HFFc6 (cell line): ENCODE results near the gene PTPRD. TPM values are rescaled to one million over a fixed set of nuclear protein-coding genes. Genes with fewer than 3 reads are reported as not detected.

Source experiments
- DNase-seq: peaks from one replicate; pipeline ENCODE4 v3.0.0-alpha.2; 2018
- H3K27ac Mint-ChIP-seq: 2 replicates; pipeline ENCODE4 v1.8.0; 2020; ENCODE audit warnings: mild to moderate bottlenecking, mixed read lengths
- H3K27me3 Mint-ChIP-seq: 2 replicates; pipeline ENCODE4 v1.8.0; 2021; ENCODE audit warnings: mild to moderate bottlenecking, moderate library complexity, mixed read lengths; ENCODE audit not compliant: insufficient read depth
- H3K36me3 Mint-ChIP-seq: 2 replicates; pipeline ENCODE4 v1.8.0; 2021; ENCODE audit warnings: low read depth, mixed read lengths
- H3K4me1 Mint-ChIP-seq: 2 replicates; pipeline ENCODE4 v1.8.0; 2020; ENCODE audit warnings: low read depth, mixed read lengths
- H3K4me3 Mint-ChIP-seq: 2 replicates; pipeline ENCODE4 v1.8.0; 2020; ENCODE audit warnings: mild to moderate bottlenecking, moderate library complexity, mixed read lengths
- H3K9me3 Mint-ChIP-seq: 2 replicates; pipeline ENCODE4 v1.8.0; 2020; ENCODE audit warnings: mild to moderate bottlenecking, mixed read lengths
- total RNA-seq, 6 experiments: library from RNA; stranded (reverse); fragmentation: NEBNext Ultra II Directional; extraction: Animal tissue kit (Norgen Biotek cat#: 25700); gene quantifications; 2 replicates in 1 of 6; 3 replicates in 5 of 6; pipeline ENCODE4 v1.2.3, GENCODE V29; 2021
- TF ChIP-seq, protein P1 (sequence below): fragments of 200-600 bp; sonication (generic); IDR thresholded peaks from 2 replicates; pipeline ENCODE4 v1.5.0; 2021; ENCODE audit warnings: antibody characterized with exemption, mild to moderate bottlenecking

The PTPRD gene
- total RNA-seq, 6 experiments from 2014 or later, result not detected

GRCh38 chr9:8338767-8339510, 2273.9 kb downstream of the PTPRD start:
- no peaks in the 10 kb centered on the region for H3K27me3 Mint-ChIP-seq
- H3K9me3 Mint-ChIP-seq, result peaks cover 44% of the 10 kb centered on the region
- no peak overlapping the region for H3K4me3 Mint-ChIP-seq
- no peaks in the 10 kb centered on the region for H3K4me1 Mint-ChIP-seq
- TF ChIP-seq, protein P1, sequence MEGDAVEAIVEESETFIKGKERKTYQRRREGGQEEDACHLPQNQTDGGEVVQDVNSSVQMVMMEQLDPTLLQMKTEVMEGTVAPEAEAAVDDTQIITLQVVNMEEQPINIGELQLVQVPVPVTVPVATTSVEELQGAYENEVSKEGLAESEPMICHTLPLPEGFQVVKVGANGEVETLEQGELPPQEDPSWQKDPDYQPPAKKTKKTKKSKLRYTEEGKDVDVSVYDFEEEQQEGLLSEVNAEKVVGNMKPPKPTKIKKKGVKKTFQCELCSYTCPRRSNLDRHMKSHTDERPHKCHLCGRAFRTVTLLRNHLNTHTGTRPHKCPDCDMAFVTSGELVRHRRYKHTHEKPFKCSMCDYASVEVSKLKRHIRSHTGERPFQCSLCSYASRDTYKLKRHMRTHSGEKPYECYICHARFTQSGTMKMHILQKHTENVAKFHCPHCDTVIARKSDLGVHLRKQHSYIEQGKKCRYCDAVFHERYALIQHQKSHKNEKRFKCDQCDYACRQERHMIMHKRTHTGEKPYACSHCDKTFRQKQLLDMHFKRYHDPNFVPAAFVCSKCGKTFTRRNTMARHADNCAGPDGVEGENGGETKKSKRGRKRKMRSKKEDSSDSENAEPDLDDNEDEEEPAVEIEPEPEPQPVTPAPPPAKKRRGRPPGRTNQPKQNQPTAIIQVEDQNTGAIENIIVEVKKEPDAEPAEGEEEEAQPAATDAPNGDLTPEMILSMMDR, result no peak
- DNase-seq, result no peak
- H3K36me3 Mint-ChIP-seq, result no peaks in the 10 kb centered on the region
- no peak overlapping the region for H3K27ac Mint-ChIP-seq

GRCh38 chr9:8337834-8338766, 2274.7 kb downstream of the PTPRD start:
- Mint-ChIP-seq H3K4me3 (no peak overlapping the region), H3K4me1 (no peaks in the 10 kb centered on the region), H3K27me3 (no peaks in the 10 kb centered on the region), H3K9me3 (peaks cover 50% of the 10 kb centered on the region), H3K27ac (no peak overlapping the region), H3K36me3 (no peaks in the 10 kb centered on the region)
- TF ChIP-seq, protein P1, result no peak
- no peak for DNase-seq

GRCh38 chr9:8332871-8333270, 2279.9 kb downstream of the PTPRD start:
- no peak overlapping the region for H3K4me3 Mint-ChIP-seq
- TF ChIP-seq, protein P1, result no peak
- no peaks in the 10 kb centered on the region for H3K36me3 Mint-ChIP-seq
- H3K27me3 Mint-ChIP-seq, result no peaks in the 10 kb centered on the region
- no peak overlapping the region for H3K27ac Mint-ChIP-seq
- no peaks in the 10 kb centered on the region for H3K4me1 Mint-ChIP-seq
- peaks cover 59% of the 10 kb centered on the region for H3K9me3 Mint-ChIP-seq
- DNase-seq, result no peak

DNA sequence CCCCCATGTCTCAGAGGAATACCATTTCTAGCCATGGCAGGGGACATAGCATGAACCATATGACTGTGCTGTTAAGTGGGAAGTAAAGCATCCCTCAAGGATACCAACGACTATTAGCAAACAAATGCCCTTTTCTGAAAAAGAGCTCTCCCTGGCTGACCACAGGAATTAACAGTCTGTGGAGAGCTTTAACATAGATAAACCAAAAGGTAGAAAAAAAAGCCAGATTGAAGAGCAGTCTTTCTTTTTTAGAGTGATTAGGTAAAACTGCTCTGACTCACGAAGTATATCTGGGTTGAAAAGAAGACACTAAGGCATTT, 2280.5 kb downstream of the PTPRD start:
- TF ChIP-seq, protein P1, result no peak
- H3K36me3 Mint-ChIP-seq, result no peaks in the 10 kb centered on the region
- peaks cover 60% of the 10 kb centered on the region for H3K9me3 Mint-ChIP-seq
- no peaks in the 10 kb centered on the region for H3K4me1 Mint-ChIP-seq
- H3K27me3 Mint-ChIP-seq, result no peaks in the 10 kb centered on the region
- H3K27ac Mint-ChIP-seq, result no peak overlapping the region
- DNase-seq, result no peak
- no peak overlapping the region for H3K4me3 Mint-ChIP-seq

- peaks cover 62% of the 10 kb centered on the region for H3K9me3 Mint-ChIP-seq
- H3K36me3 Mint-ChIP-seq, result no peaks in the 10 kb centered on the region
- H3K4me1 Mint-ChIP-seq, result no peaks in the 10 kb centered on the region
- no peak overlapping the region for H3K4me3 Mint-ChIP-seq
- DNase-seq, result no peak
- H3K27ac Mint-ChIP-seq, result no peak overlapping the region
- H3K27me3 Mint-ChIP-seq, result no peaks in the 10 kb centered on the region
- TF ChIP-seq, protein P1, result no peak
Measured at GRCh38 chr9:8331507-8332330, 2281.1 kb downstream of the PTPRD start.
